Stimulated activated memory B cell treated with anti-CD40 and anti-IgM and Interleukin-4, amounts not matched to agents 10 μg/mL and 1 μg/mL and 100 μg/mL, for 72 hours (primary cell): ENCODE data around the gene LRP11.
"Not testable (repeated sequence)": the region's sequence is repeated elsewhere in the genome, so short reads cannot be mapped to it uniquely, and the experiment has no call there.

Experiments used
- ATAC-seq: fragments of 150-1000 bp; cut with Tn5 transposase; 2 replicates; pipeline ENCODE4 v1.10.0; 2021
- H3K27ac Mint-ChIP-seq: one replicate; pipeline ENCODE4 v1.8.0; 2022; ENCODE audit warnings: mild to moderate bottlenecking, mixed read lengths
- H3K27me3 Mint-ChIP-seq: one replicate; pipeline ENCODE4 v1.8.0; 2022; ENCODE audit warnings: mixed read lengths
- H3K36me3 Mint-ChIP-seq: one replicate; pipeline ENCODE4 v1.8.0; 2022; ENCODE audit warnings: mixed read lengths
- H3K4me1 Mint-ChIP-seq: one replicate; pipeline ENCODE4 v1.8.0; 2022; ENCODE audit warnings: mixed read lengths
- H3K4me3 Mint-ChIP-seq: one replicate; pipeline ENCODE4 v1.8.0; 2022; ENCODE audit warnings: mild to moderate bottlenecking, moderate library complexity, mixed read lengths
- H3K9me3 Mint-ChIP-seq: one replicate; pipeline ENCODE4 v1.8.0; 2022; ENCODE audit warnings: mixed read lengths

Gene LRP11

GRCh38 chr6:149901444-149902140, 37.4 kb upstream of the LRP11 start:
- Mint-ChIP-seq H3K36me3 (no peaks in the 10 kb centered on the region), H3K4me1 (peaks cover 10% of the 10 kb centered on the region), H3K27ac (no peak overlapping the region), H3K9me3 (peaks cover 2% of the 10 kb centered on the region), H3K4me3 (no peak overlapping the region), H3K27me3 (peaks cover 74% of the 10 kb centered on the region)
- ATAC-seq = no peak

- no peak overlapping the region for H3K4me3 Mint-ChIP-seq
- H3K36me3 Mint-ChIP-seq = no peaks in the 10 kb centered on the region
- no peaks in the 10 kb centered on the region for H3K9me3 Mint-ChIP-seq
- peaks cover 80% of the 10 kb centered on the region for H3K27me3 Mint-ChIP-seq
- ATAC-seq = no peak
- H3K27ac Mint-ChIP-seq = no peak overlapping the region
- H3K4me1 Mint-ChIP-seq = peaks cover 10% of the 10 kb centered on the region
Observed at GRCh38 chr6:149900620-149901443, 36.7 kb upstream of the LRP11 start.

GRCh38 chr6:149899926-149900619, 35.9 kb upstream of the LRP11 start:
- no peak overlapping the region for H3K27ac Mint-ChIP-seq
- no peak for ATAC-seq
- H3K9me3 Mint-ChIP-seq = no peaks in the 10 kb centered on the region
- H3K36me3 Mint-ChIP-seq = no peaks in the 10 kb centered on the region
- peaks cover 10% of the 10 kb centered on the region for H3K4me1 Mint-ChIP-seq
- no peak overlapping the region for H3K4me3 Mint-ChIP-seq
- peaks cover 77% of the 10 kb centered on the region for H3K27me3 Mint-ChIP-seq

GRCh38 chr6:149899486-149899885, 35.3 kb upstream of the LRP11 start:
- Mint-ChIP-seq H3K4me3 (no peak overlapping the region), H3K4me1 (peaks cover 10% of the 10 kb centered on the region), H3K36me3 (no peaks in the 10 kb centered on the region), H3K9me3 (no peaks in the 10 kb centered on the region), H3K27me3 (peaks cover 77% of the 10 kb centered on the region), H3K27ac (no peak overlapping the region)
- ATAC-seq = no peak

- Mint-ChIP-seq H3K4me3 (no peak overlapping the region), H3K27ac (no peak overlapping the region), H3K36me3 (no peaks in the 10 kb centered on the region), H3K4me1 (peaks cover 10% of the 10 kb centered on the region), H3K9me3 (no peaks in the 10 kb centered on the region), H3K27me3 (peaks cover 81% of the 10 kb centered on the region)
- ATAC-seq = no peak
Observed at GRCh38 chr6:149898966-149899365, 34.8 kb upstream of the LRP11 start.

- no peak within 1 kb of the TSS for H3K4me3 Mint-ChIP-seq
- no peak for ATAC-seq
- no peak within 1 kb of the TSS for H3K27ac Mint-ChIP-seq
- H3K9me3 Mint-ChIP-seq = no peaks in the 10 kb centered on the region
- peaks cover 10% of the 10 kb centered on the region for H3K4me1 Mint-ChIP-seq
- peaks cover 72% of the 10 kb centered on the region for H3K27me3 Mint-ChIP-seq
- H3K36me3 Mint-ChIP-seq = no peaks in the 10 kb centered on the region
Observed at GRCh38 chr6:149897855-149898744, 33.9 kb upstream of the LRP11 start, which contains the start of gene RAET1E. Gene RAET1E (minus strand): TSS chr6:149898113. CDS start chr6:149890901, 7,212 bp downstream.

- Mint-ChIP-seq H3K27me3 (peaks cover 63% of the 10 kb centered on the region), H3K4me1 (peaks cover 10% of the 10 kb centered on the region)
Observed at GRCh38 chr6:149897015-149897697, 33.0 kb upstream of the LRP11 start.

GRCh38 chr6:149896491-149896890, 32.3 kb upstream of the LRP11 start:
- H3K36me3 Mint-ChIP-seq = no peaks in the 10 kb centered on the region
- ATAC-seq = no peak

More at GRCh38 chr6:149897015-149897697, 33.0 kb upstream of the LRP11 start:
- no peak for ATAC-seq
- H3K9me3 Mint-ChIP-seq = no peaks in the 10 kb centered on the region
- H3K36me3 Mint-ChIP-seq = no peaks in the 10 kb centered on the region
- H3K27ac Mint-ChIP-seq = no peak overlapping the region
- no peak overlapping the region for H3K4me3 Mint-ChIP-seq

GRCh38 chr6:149895833-149896271, 31.7 kb upstream of the LRP11 start:
- ATAC-seq = no peak
- Mint-ChIP-seq H3K4me3 (no peak overlapping the region), H3K27ac (no peak overlapping the region), H3K36me3 (no peaks in the 10 kb centered on the region), H3K27me3 (peaks cover 52% of the 10 kb centered on the region), H3K4me1 (peaks cover 10% of the 10 kb centered on the region), H3K9me3 (no peaks in the 10 kb centered on the region)

More at GRCh38 chr6:149896491-149896890, 32.3 kb upstream of the LRP11 start:
- Mint-ChIP-seq H3K4me3 (no peak overlapping the region), H3K27ac (no peak overlapping the region), H3K27me3 (peaks cover 56% of the 10 kb centered on the region), H3K9me3 (no peaks in the 10 kb centered on the region), H3K4me1 (peaks cover 10% of the 10 kb centered on the region)

GRCh38 chr6:149895048-149895590, 31.0 kb upstream of the LRP11 start:
- ATAC-seq = no peak
- H3K27me3 Mint-ChIP-seq = peaks cover 45% of the 10 kb centered on the region
- no peaks in the 10 kb centered on the region for H3K36me3 Mint-ChIP-seq
- no peak overlapping the region for H3K27ac Mint-ChIP-seq
- peaks cover 10% of the 10 kb centered on the region for H3K4me1 Mint-ChIP-seq
- H3K4me3 Mint-ChIP-seq = no peak overlapping the region
- no peaks in the 10 kb centered on the region for H3K9me3 Mint-ChIP-seq

GRCh38 chr6:149891864-149892263, 27.7 kb upstream of the LRP11 start:
- not testable (repeated sequence) for H3K9me3 Mint-ChIP-seq, H3K27ac Mint-ChIP-seq, H3K36me3 Mint-ChIP-seq, H3K4me1 Mint-ChIP-seq, ATAC-seq, H3K4me3 Mint-ChIP-seq
- peaks cover 38% of the 10 kb centered on the region for H3K27me3 Mint-ChIP-seq

GRCh38 chr6:149891259-149891658, 27.1 kb upstream of the LRP11 start:
- no peaks in the 10 kb centered on the region for H3K4me1 Mint-ChIP-seq
- H3K27ac Mint-ChIP-seq = no peak overlapping the region
- H3K36me3 Mint-ChIP-seq = no peaks in the 10 kb centered on the region
- ATAC-seq = no peak
- peaks cover 39% of the 10 kb centered on the region for H3K27me3 Mint-ChIP-seq
- H3K9me3 Mint-ChIP-seq = no peaks in the 10 kb centered on the region
- no peak overlapping the region for H3K4me3 Mint-ChIP-seq

- ATAC-seq = no peak
- H3K27me3 Mint-ChIP-seq = peaks cover 32% of the 10 kb centered on the region
- no peaks in the 10 kb centered on the region for H3K36me3 Mint-ChIP-seq
- no peaks in the 10 kb centered on the region for H3K9me3 Mint-ChIP-seq
- H3K27ac Mint-ChIP-seq = no peak overlapping the region
- H3K4me3 Mint-ChIP-seq = no peak overlapping the region
- no peaks in the 10 kb centered on the region for H3K4me1 Mint-ChIP-seq
Observed at GRCh38 chr6:149890629-149891045, 26.5 kb upstream of the LRP11 start.

GRCh38 chr6:149889326-149889725, 25.2 kb upstream of the LRP11 start:
- H3K4me1 Mint-ChIP-seq = no peaks in the 10 kb centered on the region
- no peaks in the 10 kb centered on the region for H3K9me3 Mint-ChIP-seq
- ATAC-seq = no peak
- no peak overlapping the region for H3K4me3 Mint-ChIP-seq
- H3K27me3 Mint-ChIP-seq = peaks cover 29% of the 10 kb centered on the region
- no peak overlapping the region for H3K27ac Mint-ChIP-seq
- H3K36me3 Mint-ChIP-seq = no peaks in the 10 kb centered on the region
